ENCODE data around the gene MEX3C. TPM values are rescaled to one million over a fixed set of nuclear protein-coding genes. Genes with fewer than 3 reads are reported as not detected.
A peak's percentile ranks its signal among the peaks of the same experiment; 100 is the strongest.

The MEX3C gene
- total RNA-seq, 4 donors from 2014 or later, result 16.5 to 37.1 (median 23.2) TPM

DNA sequence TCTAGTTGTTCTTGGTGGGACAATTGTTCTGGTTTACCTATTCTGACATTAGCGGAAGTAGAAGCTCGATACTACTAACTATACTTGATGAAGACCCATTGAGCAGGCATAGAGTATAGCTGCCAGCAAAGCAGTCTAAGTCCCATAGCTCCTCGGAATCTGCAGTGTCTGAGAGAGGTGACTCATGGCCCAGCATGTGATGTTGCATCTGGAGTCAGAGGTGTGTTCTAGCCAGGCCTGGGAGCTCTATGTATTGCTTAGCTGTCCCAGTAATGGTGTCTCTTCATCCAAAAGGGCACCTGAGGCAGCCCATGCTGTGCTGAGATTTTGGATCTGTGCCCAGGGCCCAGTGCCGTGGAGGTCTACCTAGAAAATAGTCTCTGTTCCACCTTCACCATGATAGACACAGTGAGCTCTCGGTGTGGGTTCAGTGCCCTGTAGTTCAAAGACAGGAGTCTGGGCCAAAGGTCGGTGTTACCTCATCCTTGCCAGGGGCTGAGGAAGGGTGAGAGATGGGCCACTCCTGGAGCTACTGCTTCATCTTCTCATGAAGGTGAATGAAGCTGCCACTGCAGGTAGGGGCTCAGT lies 47.3 kb downstream of the MEX3C start:
- H3K27ac ChIP-seq, result peak overlapping the region in 1 of 4 donors; percentile 3
- DNase-seq, result peak in 2 of 3 donors; percentile 64 to 71
- peaks cover 0 to 6% (median 3%) of the 10 kb centered on the region in 4 donors for H3K4me1 ChIP-seq
- H3K36me3 ChIP-seq, result no peaks in the 10 kb centered on the region
- no peaks in the 10 kb centered on the region for H3K9me3 ChIP-seq
- no peaks in the 10 kb centered on the region for H3K27me3 ChIP-seq
- no peak for TF ChIP-seq POLR2A (IDR thresholded peaks at IDR 0.05)
- TF ChIP-seq, protein P1, sequence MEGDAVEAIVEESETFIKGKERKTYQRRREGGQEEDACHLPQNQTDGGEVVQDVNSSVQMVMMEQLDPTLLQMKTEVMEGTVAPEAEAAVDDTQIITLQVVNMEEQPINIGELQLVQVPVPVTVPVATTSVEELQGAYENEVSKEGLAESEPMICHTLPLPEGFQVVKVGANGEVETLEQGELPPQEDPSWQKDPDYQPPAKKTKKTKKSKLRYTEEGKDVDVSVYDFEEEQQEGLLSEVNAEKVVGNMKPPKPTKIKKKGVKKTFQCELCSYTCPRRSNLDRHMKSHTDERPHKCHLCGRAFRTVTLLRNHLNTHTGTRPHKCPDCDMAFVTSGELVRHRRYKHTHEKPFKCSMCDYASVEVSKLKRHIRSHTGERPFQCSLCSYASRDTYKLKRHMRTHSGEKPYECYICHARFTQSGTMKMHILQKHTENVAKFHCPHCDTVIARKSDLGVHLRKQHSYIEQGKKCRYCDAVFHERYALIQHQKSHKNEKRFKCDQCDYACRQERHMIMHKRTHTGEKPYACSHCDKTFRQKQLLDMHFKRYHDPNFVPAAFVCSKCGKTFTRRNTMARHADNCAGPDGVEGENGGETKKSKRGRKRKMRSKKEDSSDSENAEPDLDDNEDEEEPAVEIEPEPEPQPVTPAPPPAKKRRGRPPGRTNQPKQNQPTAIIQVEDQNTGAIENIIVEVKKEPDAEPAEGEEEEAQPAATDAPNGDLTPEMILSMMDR (IDR thresholded peaks at IDR 0.05), result no peak
- no peak overlapping the region for H3K4me3 ChIP-seq

DNA sequence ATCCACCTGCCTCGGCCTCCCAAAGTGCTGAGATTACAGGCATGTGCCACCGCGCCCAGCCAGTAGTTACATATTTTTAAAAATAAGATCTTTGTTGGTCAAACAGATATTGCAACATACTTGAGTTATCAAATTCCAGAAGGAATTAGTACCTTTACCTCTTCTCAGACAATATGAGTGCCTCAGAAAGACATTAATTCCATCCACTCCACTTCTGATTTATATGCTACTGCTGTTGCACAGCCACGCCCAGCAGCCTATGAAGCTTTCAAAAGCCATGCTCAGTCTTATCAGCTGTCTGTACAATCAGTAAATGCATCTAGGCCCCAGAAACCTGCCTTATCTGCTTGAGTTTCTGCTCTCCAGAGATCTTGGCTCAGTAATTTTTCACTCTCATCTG lies 47.8 kb downstream of the MEX3C start:
- H3K4me3 ChIP-seq, result no peak overlapping the region
- no peaks in the 10 kb centered on the region for H3K36me3 ChIP-seq
- H3K9me3 ChIP-seq, result no peaks in the 10 kb centered on the region
- DNase-seq, result no peak
- no peak overlapping the region for H3K27ac ChIP-seq
- peaks cover 0 to 5% (median 2%) of the 10 kb centered on the region in 4 donors for H3K4me1 ChIP-seq
- TF ChIP-seq, protein P1 (IDR thresholded peaks at IDR 0.05), result no peak
- no peak for TF ChIP-seq POLR2A (IDR thresholded peaks at IDR 0.05)
- H3K27me3 ChIP-seq, result no peaks in the 10 kb centered on the region

DNA sequence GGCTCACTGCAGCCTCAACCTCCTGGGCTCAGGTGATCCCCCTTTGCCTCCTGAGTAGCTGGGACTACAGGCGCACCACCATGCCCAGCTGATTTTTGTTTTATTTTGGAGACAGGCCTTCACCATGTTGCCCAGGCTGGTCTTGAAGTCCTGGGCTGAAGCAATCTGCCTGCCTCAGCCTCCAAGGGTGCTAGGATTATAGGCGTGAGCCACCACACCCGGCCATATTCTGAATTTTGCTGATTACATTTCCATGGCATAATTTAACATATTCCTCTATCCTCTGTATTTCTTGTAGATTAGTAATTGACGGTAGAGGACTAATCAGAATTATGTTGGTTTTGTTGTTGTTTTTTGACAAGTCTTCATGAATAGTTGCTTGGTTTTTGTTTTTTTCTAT lies 50.6 kb downstream of the MEX3C start:
- DNase-seq, result no peak
- peaks cover 0 to 3% (median 0%) of the 10 kb centered on the region in 4 donors for H3K4me1 ChIP-seq
- no peak overlapping the region for H3K27ac ChIP-seq
- no peaks in the 10 kb centered on the region for H3K27me3 ChIP-seq
- no peak for TF ChIP-seq POLR2A (IDR thresholded peaks at IDR 0.05)
- TF ChIP-seq, protein P1 (IDR thresholded peaks at IDR 0.05), result no peak
- no peaks in the 10 kb centered on the region for H3K36me3 ChIP-seq
- H3K9me3 ChIP-seq, result no peaks in the 10 kb centered on the region
- no peak overlapping the region for H3K4me3 ChIP-seq

DNA sequence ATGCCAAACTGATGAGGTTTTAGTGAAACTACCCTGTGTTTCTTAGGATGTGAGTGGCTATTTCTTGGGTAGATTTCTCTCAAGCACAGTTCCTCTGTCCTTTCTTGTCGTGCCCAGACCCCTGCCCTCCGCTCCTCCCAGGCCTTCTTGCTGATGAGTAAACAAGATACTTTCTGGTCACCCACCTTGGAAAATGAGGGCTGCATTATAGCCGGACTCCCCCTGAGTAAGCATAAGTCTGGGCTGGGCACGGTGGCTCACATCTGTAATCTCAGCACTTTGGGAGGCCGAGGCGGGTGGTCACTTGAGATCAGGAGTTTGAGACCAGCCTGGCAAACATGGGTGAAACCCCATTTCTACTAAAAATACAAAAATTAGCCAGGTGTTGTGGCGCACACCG lies 58.5 kb downstream of the MEX3C start:
- Histone ChIP-seq H3K4me1 (peaks cover 0 to 10% (median 0%) of the 10 kb centered on the region in 4 donors), H3K27ac (no peak overlapping the region), H3K27me3 (no peaks in the 10 kb centered on the region), H3K4me3 (no peak overlapping the region), H3K36me3 (no peaks in the 10 kb centered on the region), H3K9me3 (no peaks in the 10 kb centered on the region)
- no peak for TF ChIP-seq POLR2A (IDR thresholded peaks at IDR 0.05)
- TF ChIP-seq, protein P1 (IDR thresholded peaks at IDR 0.05), result no peak
- no peak for DNase-seq

DNA sequence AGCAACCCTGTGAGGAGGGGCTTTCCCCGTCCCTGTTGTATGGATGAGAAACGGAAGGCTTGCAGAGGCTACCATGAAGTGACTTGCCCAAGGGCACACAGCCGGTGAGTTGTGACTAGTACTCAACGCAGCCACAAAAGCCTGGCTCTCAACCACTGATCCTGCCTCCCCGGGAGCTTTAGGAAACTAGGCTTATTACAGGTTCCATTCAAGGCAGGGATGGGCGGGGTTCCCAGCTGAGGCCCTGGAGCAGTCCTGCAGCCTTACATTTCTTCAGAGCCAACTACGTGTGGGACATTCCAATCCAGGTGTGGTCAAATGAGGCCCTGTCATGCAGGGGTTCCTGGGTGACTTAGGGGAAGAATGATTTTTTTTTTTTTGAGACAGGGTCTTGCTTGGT lies 59.6 kb downstream of the MEX3C start:
- Histone ChIP-seq H3K4me3 (no peak overlapping the region), H3K27ac (no peak overlapping the region), H3K36me3 (no peaks in the 10 kb centered on the region), H3K27me3 (no peaks in the 10 kb centered on the region), H3K9me3 (no peaks in the 10 kb centered on the region), H3K4me1 (peaks cover 0 to 10% (median 0%) of the 10 kb centered on the region in 4 donors)
- TF ChIP-seq, protein P1 (IDR thresholded peaks at IDR 0.05), result no peak
- TF ChIP-seq POLR2A (IDR thresholded peaks at IDR 0.05), result no peak
- no peak for DNase-seq
